Bronchial epithelial cell (primary cell): Measurements from ENCODE around the gene MRPL47. TPM values are rescaled to one million over a fixed set of nuclear protein-coding genes. Genes with fewer than 3 reads are reported as not detected.
"Not testable (repeated sequence)": the region's sequence is repeated elsewhere in the genome, so short reads cannot be mapped to it uniquely, and the experiment has no call there.

Experiments
- DNase-seq: peaks from one replicate; pipeline ENCODE4 v3.0.0-alpha.2; 2010; ENCODE audit warnings: low read depth
- FAIRE-seq: peaks from 2 replicates; lab custom pipeline; 2011; peaks lifted over from hg19 to GRCh38; lab: Jason Lieb, UNC
- H3K27me3 ChIP-seq: 2 replicates; pipeline ENCODE4 v1.5.1; 2011; ENCODE audit warnings: low read length; ENCODE audit not compliant: control insufficient read depth, insufficient read depth
- H3K36me3 ChIP-seq: 2 replicates; pipeline ENCODE4 v1.5.1; 2011; ENCODE audit warnings: low read length; ENCODE audit not compliant: control insufficient read depth, insufficient read depth
- H3K4me3 ChIP-seq: 2 replicates; pipeline ENCODE4 v1.5.1; 2011; ENCODE audit warnings: mild to moderate bottlenecking, low read depth, low read length, control low read depth
- total RNA-seq: library from RNA; depleted of rRNA; stranded (reverse); fragments of >200 nt; gene quantifications from 2 replicates; pipeline ENCODE4 v1.2.1, GENCODE V29; 2014
- TF ChIP-seq, protein P1 (sequence below): IDR thresholded peaks from 2 replicates; pipeline ENCODE4 v1.5.1; 2011; ENCODE audit warnings: mild to moderate bottlenecking, moderate library complexity, low read length, control low read depth, inconsistent platforms; ENCODE audit not compliant: insufficient read depth, severe bottlenecking

The MRPL47 gene
- total RNA-seq: 42.9 and 50.4 TPM in 2 replicates

- DNase-seq (peak; percentile 94), FAIRE-seq (no peak)
- TF ChIP-seq, protein P1, sequence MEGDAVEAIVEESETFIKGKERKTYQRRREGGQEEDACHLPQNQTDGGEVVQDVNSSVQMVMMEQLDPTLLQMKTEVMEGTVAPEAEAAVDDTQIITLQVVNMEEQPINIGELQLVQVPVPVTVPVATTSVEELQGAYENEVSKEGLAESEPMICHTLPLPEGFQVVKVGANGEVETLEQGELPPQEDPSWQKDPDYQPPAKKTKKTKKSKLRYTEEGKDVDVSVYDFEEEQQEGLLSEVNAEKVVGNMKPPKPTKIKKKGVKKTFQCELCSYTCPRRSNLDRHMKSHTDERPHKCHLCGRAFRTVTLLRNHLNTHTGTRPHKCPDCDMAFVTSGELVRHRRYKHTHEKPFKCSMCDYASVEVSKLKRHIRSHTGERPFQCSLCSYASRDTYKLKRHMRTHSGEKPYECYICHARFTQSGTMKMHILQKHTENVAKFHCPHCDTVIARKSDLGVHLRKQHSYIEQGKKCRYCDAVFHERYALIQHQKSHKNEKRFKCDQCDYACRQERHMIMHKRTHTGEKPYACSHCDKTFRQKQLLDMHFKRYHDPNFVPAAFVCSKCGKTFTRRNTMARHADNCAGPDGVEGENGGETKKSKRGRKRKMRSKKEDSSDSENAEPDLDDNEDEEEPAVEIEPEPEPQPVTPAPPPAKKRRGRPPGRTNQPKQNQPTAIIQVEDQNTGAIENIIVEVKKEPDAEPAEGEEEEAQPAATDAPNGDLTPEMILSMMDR: no peak
- Histone ChIP-seq H3K4me3 (peak within 1 kb of the TSS; percentile 54), H3K36me3 (peaks cover 3% of the 10 kb centered on the region), H3K27me3 (no peaks in the 10 kb centered on the region)
Measured at GRCh38 chr3:179604321-179605078, at the start of gene MRPL47, which contains the start of gene NDUFB5. Gene MRPL47 (minus strand): TSS chr3:179604638. CDS start chr3:179604624, 14 bp downstream. Gene NDUFB5 (plus strand): TSS chr3:179604794. CDS start chr3:179604816, 22 bp downstream.

DNA sequence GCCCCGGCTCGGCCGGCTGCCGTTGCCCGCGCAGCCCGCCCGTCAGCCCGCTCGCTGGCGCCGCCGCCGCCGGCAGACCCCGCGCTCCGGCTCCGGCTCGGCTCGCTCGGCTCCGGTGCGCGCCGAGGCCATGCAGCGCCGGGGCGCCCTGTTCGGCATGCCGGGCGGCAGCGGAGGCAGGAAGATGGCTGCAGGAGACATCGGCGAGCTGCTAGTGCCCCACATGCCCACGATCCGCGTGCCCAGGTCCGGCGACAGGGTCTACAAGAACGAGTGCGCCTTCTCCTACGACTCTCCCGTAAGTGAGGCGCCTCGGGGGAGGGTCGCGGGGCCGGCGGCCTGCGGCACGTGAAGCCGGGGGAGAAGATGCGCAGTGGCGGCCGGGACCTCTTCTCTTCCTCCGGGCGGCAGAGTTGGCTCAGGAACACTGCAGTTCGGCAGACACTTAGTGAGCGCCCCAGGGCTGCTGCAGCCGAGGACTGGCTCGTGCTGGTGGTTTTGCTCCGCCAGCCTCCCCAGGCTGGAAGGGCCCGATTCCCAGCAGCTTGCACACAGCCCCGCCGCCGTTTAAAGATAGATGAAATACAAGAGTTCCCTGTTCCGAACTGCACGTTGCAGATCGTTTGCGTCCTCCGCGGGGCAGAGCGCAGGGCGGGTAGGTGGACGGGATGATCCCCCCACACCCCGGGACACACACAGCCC is 48.8 kb upstream of the MRPL47 start:
- H3K4me3 ChIP-seq: peak overlapping the region; percentile 88
- DNase-seq (peak; percentile 63), FAIRE-seq (no peak)
- TF ChIP-seq, protein P1: no peak
- H3K27me3 ChIP-seq: no peaks in the 10 kb centered on the region
- no peaks in the 10 kb centered on the region for H3K36me3 ChIP-seq

DNA sequence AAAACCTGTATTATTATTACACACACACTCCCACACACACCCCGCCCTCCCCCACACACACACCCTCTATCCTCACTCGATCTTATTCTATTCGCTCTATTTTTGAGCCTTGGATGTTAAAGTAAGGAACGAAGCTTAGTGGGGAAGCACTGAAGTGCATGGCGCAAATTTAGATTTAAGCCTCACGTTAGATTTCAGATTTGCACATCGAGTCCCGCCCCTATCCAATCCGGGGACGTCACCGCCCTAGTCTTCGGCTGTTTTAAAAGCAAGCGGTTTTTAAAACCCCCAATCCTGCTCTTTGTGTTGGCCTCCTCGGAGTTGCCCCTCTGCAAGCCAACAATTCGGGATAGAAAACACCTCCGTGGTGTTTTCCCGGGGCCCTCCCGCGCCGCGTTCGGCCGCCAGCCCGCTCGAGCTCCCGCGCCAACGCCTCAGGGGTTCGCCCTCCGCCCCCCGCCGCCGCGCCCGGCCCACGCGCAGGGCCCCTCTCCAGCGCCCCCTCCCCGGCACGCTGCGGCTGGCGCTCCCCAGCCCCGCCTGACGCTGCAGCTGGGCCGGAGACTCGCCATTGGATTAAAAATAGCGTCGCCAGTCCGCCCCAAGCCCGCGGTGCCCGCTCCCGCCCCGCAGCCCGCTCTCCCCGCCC is 48.1 kb upstream of the MRPL47 start, which contains the start of gene USP13:
USP13 (plus strand) TSS at position 594 of the 649 bp plus-strand sequence. CDS start 186 bp downstream, outside the sequence.
- peak within 1 kb of the TSS; percentile 88 for H3K4me3 ChIP-seq
- FAIRE-seq: no peak
- peak; percentile 45 for DNase-seq
- no peaks in the 10 kb centered on the region for H3K27me3 ChIP-seq
- no peaks in the 10 kb centered on the region for H3K36me3 ChIP-seq
- TF ChIP-seq, protein P1: no peak

DNA sequence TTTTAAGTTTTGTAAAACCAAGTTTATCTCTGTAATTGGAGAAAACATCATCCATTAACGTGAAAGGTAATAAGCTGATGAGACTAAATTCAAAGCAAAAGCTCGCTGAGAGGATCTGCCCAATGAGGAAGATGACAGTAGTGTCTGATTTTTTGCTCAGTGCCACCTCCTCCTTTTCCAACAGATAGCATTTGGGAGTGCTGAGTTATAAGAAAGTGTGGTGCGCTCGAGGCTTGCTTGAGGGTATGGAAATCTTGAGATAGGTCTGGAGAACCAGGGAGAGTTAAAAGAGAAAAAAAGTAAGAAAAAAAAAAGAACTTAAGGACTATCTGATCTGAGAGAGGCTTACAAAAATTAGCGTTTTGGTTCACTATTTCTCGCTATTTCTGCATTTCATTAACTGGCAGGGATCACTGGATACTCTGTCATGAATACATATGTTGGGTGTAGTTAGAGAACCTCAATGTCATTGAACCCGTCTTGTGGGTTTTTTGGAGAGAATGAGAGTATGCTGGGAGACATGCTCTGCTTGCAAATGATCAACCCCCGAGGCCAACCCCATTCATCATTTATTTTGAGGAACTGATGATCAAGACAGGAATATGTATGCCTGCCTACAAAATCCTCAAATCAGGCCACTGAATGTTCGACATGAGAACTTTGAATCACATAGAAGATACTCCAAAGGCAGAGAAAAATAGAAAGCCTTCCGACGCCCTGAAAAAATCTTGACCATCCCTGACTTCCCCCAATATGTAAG is 47.4 kb upstream of the MRPL47 start:
- TF ChIP-seq, protein P1: no peak
- DNase-seq: no peak
- peak overlapping the region; percentile 88 for H3K4me3 ChIP-seq
- no peaks in the 10 kb centered on the region for H3K36me3 ChIP-seq
- FAIRE-seq: no peak
- no peaks in the 10 kb centered on the region for H3K27me3 ChIP-seq

DNA sequence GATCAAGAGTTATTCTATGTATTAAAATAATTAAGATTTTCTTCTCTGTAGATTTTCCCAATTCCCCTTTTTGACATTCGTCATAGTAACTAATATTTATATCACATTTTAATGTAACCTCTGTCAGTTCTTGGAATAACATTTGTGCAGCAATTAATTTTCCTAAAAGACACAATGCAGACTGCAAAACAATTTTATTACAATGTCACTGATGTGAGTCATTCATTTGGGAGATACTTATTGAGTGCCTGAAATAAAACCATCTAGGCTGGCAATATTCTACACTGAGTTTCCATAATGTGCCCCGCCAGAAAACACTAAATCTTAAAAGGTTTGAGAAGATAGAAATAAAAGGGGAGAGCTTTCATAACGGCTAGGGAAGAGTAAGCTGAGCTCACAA is 41.7 kb upstream of the MRPL47 start:
- no peak for FAIRE-seq
- no peaks in the 10 kb centered on the region for H3K36me3 ChIP-seq
- H3K4me3 ChIP-seq: no peak overlapping the region
- TF ChIP-seq, protein P1: no peak
- DNase-seq: no peak
- no peaks in the 10 kb centered on the region for H3K27me3 ChIP-seq

- not testable (repeated sequence) for FAIRE-seq, H3K4me3 ChIP-seq, H3K27me3 ChIP-seq, DNase-seq, H3K36me3 ChIP-seq
Measured at GRCh38 chr3:179643837-179644236, 39.4 kb upstream of the MRPL47 start.
